Lower leg skin (tissue), 3 donors: ENCODE data around the gene TRIM7.

Experiments
- CTCF ChIP-seq, 3 donors: fragments of 450-650 bp; IDR thresholded peaks; one replicate each; pipeline ENCODE4 v1.5.1; 2016; ENCODE audit warnings: antibody characterized with exemption in 3 of 3, mild to moderate bottlenecking in 3 of 3, moderate library complexity in 2 of 3
- POLR2A ChIP-seq, 2 donors: fragments of 450-650 bp; IDR thresholded peaks; one replicate each; pipeline ENCODE4 v1.6.1; 2016 to 2017; ENCODE audit warnings: antibody characterized with exemption in 2 of 2, mild to moderate bottlenecking in 1 of 2, moderate library complexity in 1 of 2

- no peak for TF ChIP-seq CTCF (IDR thresholded peaks at IDR 0.05)
- TF ChIP-seq POLR2A (IDR thresholded peaks at IDR 0.05), result no peak
These were observed 32.9 kb upstream of the TRIM7 start for GRCh38 chr5:181237729-181238385.
